GM19455 (cell line): ENCODE data around the gene SLC30A7.

Source experiments
- ATAC-seq: cut with Tn5 transposase; IDR thresholded peaks from one replicate; pipeline ENCODE4 v1.9.1; 2021; ENCODE audit not compliant: unreplicated experiment

SLC30A7 gene

GRCh38 chr1:100969327-100969726 lies 73.4 kb downstream of the SLC30A7 start:
- no peak for ATAC-seq

- no peak for ATAC-seq
Observed at GRCh38 chr1:100971021-100971420, 75.1 kb downstream of the SLC30A7 start.

GRCh38 chr1:100972185-100972584 lies 76.3 kb downstream of the SLC30A7 start:
- no peak for ATAC-seq

DNA sequence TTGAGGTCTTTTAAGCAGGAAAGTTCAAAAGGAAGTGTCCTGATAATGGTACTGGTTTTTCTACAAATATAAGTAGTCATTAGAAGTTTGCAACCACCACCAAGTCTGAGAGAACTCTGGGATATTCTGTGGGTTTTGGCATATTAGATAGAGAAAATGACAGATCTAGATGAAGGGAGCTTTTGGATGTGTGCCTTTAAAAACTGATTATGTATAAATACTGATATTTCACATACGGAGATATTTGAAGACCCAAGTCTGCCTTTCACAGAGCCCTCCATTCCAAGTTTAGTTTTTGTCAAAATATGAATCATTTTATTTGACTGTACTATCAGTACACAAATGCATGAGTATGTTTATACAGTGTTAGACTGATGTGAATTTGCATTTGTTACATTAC lies 81.0 kb downstream of the SLC30A7 start:
- no peak for ATAC-seq

DNA sequence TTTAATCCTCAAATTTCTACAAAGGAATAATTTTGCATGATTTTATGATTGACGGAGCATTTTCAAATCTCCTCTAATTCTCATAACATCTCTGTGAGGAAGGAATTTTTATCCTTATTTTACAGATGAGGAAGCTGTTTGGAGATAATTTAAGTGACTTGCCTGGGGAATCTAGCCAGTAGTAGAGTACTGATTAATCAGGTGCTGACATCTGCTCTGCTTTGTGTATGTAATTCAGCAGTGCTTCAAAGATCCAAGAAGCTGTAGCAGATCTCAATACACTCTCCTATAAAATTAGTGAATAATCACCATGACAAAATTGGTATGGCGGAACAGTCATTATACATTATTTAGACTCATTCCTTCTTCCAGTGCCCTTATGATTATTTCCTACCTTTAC lies 83.7 kb downstream of the SLC30A7 start:
- ATAC-seq: no peak

GRCh38 chr1:100982793-100983192 lies 86.9 kb downstream of the SLC30A7 start:
- ATAC-seq: no peak

GRCh38 chr1:100988121-100988520 lies 92.2 kb downstream of the SLC30A7 start:
- ATAC-seq: no peak

GRCh38 chr1:100989306-100990077 lies 93.6 kb downstream of the SLC30A7 start:
- no peak for ATAC-seq

GRCh38 chr1:100995198-100995988 lies 99.5 kb downstream of the SLC30A7 start:
- ATAC-seq: no peak

- ATAC-seq: no peak
Observed at GRCh38 chr1:100998426-100998825, 102.5 kb downstream of the SLC30A7 start.

- no peak for ATAC-seq
Observed at GRCh38 chr1:101000131-101000873, 104.4 kb downstream of the SLC30A7 start.

- ATAC-seq: no peak
Observed at GRCh38 chr1:101002551-101002950, 106.7 kb downstream of the SLC30A7 start.

DNA sequence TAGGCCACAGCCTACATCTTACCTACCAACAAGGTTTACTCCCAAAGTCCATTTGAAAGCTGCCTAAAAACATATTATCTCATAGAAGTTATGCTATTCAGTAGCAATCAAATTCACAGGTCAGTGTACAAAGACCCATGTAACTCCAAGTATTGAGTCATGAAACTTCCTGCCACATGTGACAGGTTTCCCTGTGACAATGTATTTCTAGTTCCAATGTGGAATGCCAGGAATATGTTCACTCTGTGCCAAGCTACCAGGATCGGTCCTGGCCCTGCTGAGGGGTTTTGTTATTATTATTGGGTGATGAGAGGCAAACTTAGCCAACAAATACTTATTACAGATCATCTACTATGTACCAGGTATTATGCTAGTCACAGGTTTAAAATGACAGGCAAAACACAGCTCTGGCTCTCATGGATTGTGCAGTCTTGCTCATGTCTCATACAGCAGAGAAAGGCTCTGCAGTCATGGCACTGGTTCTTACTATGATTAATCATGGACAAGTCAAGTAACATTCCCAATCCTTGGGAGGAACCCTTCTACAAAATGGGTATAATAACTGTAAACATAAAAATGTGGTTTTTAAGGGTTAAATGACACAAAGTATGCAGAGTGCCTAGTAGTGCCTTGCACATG lies 107.2 kb downstream of the SLC30A7 start:
- ATAC-seq: no peak

GRCh38 chr1:101004061-101004460 lies 108.2 kb downstream of the SLC30A7 start:
- ATAC-seq: no peak

GRCh38 chr1:101004670-101005069 lies 108.8 kb downstream of the SLC30A7 start:
- no peak for ATAC-seq

- no peak for ATAC-seq
Observed at GRCh38 chr1:101005183-101005582, 109.3 kb downstream of the SLC30A7 start.

DNA sequence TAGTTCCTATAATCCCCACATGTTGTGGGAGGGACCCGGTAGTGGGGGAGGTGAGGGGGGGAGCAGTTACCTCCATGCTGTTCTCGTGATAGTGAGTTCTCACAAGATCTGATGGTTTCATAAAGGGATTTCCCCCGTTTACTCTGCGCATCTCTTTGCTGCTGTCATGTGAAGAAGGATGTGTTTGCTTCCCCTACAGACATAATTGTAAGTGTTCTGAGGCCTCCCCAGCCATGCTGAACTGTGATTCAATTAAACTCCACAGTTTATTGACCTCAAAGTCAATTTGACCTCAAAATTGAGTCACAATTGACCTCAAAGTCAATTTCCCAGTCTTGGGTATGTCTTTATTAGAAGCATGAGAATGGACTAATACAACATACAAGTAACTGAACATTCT lies 110.0 kb downstream of the SLC30A7 start:
- ATAC-seq: no peak

GRCh38 chr1:101006553-101006952 lies 110.7 kb downstream of the SLC30A7 start:
- no peak for ATAC-seq

DNA sequence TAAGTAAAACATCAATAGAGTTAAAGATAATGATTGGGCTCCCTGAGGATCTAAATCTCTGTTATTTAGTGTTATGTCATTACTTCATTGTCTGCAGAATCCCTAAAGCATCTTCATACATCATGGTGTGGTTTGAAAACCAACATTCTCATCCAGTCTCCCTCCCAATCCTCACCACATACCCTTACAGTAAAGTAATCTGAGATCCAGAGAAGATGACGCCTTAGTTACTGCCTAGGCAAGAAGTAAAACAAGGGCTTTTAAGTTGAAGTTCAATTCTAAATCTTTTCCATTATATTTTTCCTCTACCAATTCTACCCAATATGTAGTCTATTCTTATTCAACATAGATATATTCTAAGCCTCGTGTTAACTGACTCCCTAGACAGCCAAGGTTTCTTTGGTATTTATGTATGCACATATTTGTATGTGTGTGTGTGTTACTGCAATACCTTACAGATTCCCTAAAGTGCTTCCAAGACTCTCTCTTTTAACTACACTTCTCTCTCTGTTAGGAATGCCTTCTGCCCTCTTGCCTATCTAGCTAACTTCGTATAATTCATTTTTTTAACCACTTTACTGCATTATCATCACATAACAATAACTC lies 112.4 kb downstream of the SLC30A7 start:
- ATAC-seq: no peak

- no peak for ATAC-seq
Observed at GRCh38 chr1:101013776-101014175, 117.9 kb downstream of the SLC30A7 start.

GRCh38 chr1:101017448-101017847 lies 121.6 kb downstream of the SLC30A7 start:
- ATAC-seq: no peak
